TTC549 (cell line): Measurements from ENCODE around the gene CALD1.

ENCODE experiments used
- FAIRE-seq: peaks from 2 replicates; lab custom pipeline; 2012; peaks lifted over from hg19 to GRCh38; lab: Jason Lieb, UNC

CALD1 gene

DNA sequence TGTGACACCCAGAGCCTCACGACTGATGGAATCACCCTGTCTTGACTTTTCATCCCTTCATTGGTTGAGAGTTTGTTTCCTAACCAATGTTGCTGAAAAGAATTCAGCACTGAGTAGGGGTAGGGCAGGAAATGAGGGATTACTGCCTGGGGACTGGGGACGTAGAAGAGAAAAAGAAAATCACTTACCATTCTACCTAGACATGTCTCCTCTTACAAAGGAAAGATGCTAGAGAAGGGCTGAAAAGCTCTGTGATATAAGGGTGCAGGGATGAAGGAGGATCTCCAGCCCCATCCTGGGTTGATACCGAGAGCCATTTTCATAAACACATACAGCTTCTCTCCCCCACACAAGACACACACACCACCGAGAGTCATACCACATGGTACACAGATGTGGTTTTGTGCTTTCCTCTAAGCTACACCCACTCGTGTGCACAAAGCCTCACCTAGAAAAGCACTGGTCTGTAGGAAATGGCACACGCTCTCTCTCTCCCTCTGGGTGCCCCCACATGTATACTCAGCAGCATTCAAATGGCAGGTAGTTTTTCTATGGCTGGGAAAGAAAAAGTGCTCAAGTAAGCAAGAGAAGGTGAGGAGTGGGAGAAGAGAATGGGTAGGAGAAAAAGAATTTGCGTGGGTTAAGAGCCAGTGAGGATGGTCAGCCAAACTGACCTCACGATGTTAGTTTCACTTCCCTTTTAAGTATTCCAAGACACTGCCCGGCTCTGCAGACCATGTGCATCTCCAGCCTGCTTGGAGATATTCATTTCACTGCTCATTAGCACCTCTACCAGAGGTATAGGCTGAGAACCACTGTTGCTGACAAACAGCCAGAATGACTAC lies 85.8 kb downstream of the CALD1 start:
- FAIRE-seq: no peak

DNA sequence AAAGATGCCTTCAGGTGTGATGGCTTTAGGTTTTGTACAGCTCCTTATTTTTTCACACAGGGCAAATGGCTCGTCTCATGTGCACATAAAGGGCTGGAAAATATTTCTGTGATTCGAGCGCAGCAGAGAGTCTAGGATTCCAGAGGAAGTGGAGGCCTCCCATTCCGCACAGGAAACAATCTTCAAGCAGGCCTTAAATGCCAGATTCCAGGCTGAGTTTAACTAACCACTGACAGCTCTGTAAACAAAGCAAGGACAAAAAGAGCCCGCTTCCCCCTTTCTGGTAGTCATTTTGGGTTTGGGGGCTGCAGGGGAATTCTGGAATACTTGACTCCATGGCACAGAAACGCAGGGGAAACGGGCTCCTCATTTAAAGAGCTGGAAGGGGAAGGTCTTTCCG lies 87.2 kb downstream of the CALD1 start:
- no peak for FAIRE-seq

DNA sequence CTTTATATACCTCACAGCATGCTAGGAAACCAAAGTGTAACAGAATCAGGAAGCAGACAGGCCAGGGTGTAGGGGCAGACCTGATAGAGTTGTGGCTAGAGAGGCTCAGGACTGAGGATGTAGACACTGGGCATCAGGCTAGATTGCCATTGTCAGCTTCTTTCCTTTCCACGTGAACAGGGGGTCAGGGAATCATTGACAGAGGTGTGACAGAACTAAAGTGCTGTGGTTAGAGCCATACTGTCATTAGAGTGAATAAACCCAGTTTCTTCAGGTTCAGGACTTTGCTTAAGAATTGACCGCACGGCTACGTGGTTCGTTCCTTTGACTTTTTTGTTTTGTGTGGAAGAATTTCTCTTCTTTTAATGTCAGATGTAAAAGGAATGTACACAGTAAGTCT lies 90.7 kb downstream of the CALD1 start:
- FAIRE-seq: no peak

- FAIRE-seq: no peak
These were observed 91.3 kb downstream of the CALD1 start for GRCh38 chr7:134870781-134871180.

- no peak for FAIRE-seq
These were observed 93.8 kb downstream of the CALD1 start for GRCh38 chr7:134873253-134873652.

- no peak for FAIRE-seq
These were observed 95.0 kb downstream of the CALD1 start for GRCh38 chr7:134874407-134874806.

DNA sequence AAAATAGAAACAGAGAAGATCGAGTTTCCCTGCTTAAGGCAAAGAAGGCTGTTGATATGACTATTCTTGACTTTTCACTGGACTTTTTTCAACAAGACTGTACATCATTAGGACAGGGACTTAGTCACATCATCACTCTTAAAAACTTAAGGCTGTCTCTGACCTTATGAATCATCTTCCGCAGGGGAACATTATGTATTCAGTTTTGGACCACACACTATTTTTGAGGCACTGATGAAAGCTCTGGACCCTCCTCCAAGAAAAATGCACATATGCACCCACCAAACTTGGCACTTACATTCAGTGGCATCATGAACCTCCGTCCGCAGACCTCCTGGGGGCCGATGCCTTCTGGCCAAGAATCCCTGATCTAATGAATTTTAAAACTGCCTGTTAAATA lies 96.4 kb downstream of the CALD1 start:
- no peak for FAIRE-seq

DNA sequence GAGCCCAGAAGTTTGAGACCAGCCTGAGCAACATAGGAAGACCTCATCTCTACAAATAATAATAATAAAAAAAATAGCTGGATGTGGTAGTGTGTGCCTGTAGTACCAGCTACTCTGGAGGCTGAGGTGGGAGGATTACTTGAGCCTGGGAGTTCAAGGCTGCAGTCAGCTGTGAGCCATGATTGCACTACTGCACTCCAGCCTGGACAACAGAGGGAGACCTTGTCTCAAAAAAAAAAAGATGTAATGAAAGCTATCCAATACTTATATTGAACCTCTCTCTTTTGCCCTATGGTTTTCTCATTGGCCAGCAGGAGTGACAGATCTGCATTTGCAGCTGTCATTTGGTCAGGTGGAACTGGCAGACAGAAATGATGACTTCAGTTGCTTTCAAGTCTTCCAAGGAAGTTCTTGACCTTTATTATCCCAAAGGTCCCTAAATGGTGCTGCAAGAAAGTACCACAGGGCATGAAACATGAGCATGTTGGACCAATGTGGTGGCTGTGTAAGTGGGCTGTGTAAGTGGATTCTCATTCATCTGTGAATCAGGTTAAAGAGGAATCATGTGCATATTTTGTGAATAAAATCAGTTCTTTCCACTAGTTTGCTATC lies 99.4 kb downstream of the CALD1 start:
- FAIRE-seq: no peak

DNA sequence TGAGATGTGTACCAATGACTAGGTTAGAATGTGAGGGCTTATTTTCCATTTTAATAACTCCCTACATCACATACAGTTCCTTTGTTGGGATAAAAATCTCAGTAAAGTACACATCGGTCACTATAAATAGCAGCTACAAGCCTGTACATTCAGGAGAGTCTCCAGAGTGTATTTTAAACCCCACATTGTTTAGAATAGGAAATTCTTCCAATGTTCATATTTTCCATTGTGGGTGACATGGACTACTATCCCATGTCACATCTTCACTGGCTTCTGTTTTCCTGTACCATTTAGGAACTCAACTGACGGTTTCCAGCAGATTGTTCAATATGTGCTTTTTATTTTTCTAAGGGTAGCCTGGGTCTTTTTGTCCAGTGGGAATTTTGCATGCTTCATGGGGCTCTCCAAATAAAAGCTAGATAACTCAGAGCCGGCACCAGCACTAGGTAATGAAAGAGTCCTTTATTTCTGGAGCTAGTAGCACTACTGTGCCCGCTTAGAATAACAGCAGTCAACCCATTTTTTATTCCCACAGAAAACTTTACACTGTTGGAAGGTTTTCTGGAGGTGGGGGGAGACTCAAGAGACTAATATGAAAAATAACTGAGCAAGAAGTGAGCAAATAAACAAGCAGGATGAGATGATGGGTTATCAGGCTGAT lies 100.5 kb downstream of the CALD1 start:
- no peak for FAIRE-seq

DNA sequence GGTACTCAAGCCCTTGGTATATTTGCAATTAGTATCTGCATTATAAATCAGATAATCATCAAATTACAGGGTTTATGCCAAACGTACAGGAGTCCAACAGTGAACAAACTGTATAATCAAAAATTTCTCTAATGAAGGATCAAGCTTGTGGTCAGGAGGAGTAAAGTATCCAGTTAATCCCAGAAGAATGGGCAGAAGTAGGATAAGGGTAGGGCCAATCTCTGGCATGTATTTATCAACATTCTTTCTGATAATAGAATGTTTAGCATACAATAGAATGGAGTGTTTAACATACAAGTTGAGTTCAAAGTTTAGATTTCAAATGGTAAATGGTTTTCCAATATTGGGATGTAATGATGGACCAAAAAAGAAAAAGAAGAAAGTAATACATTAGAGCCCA lies 103.0 kb downstream of the CALD1 start:
- FAIRE-seq: no peak

DNA sequence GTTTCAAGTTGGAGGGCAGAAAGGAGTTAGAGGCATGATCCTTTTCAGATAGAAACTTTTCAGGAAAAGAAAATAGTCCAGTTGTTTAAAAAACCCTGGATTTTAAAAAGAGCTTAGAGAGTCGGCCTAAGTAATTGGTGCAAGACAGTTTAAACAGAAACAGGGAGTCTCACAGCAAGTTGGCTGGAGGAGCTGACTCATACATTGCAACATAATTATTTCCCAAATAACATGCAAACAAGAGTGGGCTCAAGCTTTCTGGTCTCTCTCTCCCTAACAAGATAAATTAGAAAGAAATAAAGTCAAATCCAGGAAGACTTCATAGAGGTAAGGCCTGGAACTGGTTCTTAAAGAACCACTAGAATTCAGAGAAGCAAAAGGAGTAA lies 106.5 kb downstream of the CALD1 start:
- no peak for FAIRE-seq

DNA sequence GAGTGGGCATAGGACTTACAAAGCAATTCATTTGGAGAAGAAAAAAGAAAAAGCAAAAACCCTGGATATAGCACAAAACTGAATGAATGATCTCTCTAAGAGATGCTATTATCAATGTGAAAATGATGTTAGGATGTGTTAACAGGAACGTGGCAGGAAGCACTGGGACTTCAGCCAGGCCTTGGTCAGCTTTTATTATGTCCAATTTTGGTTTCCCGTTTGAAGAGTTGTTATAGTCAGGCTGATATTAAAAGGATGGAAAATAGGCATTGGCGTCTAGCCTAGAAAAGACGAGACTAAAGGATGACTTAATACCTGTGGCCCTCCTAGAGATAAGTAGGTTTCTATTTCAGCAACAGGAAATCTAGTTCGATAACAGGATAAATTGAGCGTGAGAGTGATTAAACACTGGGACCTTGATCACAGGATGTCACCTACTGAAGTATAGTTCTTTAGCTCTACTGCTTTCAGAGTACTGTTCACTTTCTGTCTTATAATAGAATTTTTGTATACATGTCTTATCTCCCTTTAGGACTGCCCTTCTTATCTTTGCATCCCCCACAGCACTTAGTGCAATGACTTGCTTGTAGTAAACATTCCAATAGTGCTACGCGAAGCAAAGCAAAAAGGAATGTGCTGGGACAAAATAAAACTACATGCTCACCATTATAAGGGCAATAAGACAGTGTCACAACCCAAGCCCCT lies 107.1 kb downstream of the CALD1 start:
- no peak for FAIRE-seq

- no peak for FAIRE-seq
These were observed 108.1 kb downstream of the CALD1 start for GRCh38 chr7:134887523-134887922.

DNA sequence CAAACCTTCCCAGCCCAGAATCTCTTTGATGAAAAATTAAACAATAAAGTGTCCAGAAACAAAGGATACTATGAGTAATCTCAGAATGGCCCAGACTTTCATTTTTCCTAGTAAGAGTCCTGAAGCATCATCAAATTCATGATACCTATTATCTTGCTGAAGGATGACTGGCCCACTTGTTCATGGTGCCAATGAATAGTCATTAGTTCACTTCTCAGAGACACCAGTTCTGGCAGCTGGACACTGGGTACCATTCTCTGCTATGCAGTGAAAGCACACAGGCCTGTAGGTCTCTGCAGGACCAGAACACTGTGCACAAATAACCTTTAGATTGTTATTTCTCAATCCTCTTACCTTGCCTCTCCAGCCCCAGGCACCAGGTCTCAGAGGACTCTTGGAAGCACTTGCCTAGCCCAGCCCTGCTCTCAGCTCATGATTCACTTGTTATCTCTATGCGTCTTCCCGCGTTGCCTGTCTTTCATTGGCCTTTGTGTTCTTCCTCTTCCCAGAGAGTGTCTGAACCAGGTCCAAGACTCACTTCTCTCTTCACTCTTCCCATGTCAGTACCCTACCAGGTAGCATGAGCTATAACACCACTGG lies 108.8 kb downstream of the CALD1 start:
- FAIRE-seq: no peak

GRCh38 chr7:134890246-134891240 lies 111.1 kb downstream of the CALD1 start:
- FAIRE-seq: no peak

DNA sequence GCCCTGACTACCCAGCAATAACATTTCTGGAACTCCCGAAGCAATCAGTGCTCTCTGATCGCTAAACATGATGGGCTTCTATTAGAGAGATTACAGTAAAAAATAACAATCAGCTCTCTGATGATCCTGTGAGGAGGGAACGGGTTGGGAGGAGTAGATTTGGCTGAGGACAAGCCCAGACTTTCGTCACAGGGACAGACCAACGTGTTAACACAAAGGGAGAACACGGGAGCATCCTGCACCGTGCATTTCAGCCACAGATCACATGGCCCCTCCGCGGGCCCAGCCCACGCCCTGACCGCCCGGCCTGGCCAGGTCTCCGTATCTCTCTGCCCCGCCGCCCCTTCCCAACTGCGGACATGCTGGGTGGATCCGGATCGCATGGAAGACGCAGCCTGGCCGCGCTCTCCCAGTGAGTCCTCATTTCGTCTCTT lies 111.8 kb downstream of the CALD1 start:
- FAIRE-seq: peak; percentile 41

DNA sequence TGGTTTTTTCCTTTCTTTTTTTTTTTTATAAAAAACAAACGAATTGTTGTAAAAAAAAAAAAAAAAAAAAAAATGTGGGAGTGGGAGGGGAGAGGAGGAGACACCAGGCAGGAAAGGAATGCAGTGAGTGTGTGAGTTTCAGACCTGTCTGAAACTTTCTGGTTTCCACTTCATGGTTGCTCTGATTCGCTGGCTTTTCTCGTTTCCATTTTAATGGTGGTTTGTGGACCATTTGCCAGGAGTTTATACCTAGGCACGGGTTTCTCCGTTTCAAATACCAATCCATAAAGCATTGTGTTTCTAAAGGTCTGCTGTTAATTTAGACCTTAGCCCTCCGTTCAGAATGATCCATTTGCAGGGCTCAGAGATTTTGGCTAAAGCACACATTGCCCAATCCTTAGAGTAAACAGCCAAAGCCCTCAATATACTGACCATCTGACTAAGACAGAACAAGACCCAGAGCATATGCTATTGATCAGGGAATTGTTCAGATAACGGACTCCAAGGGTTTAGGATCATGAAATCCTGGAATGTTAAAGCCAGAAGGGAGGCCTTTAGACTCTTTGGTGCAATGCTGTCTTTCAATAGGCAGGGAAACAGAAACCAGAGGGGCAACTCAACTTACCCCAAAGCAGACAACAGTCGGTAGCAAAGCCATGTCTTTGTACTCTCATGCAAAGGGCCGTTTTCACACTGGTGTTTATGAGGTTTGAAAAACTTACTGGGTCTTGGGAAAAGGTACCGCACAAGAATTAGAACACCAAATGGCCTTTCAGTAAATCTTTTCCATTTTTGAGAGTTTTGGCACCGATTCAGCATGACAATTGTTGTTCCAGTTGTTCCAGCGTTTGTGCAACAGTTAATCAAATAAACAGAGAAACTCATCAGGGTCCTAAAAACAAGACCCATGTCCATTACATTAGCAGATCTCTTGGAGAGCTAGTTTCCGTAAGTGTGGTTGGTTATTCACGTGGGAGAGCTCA lies 112.6 kb downstream of the CALD1 start:
- FAIRE-seq: no peak

DNA sequence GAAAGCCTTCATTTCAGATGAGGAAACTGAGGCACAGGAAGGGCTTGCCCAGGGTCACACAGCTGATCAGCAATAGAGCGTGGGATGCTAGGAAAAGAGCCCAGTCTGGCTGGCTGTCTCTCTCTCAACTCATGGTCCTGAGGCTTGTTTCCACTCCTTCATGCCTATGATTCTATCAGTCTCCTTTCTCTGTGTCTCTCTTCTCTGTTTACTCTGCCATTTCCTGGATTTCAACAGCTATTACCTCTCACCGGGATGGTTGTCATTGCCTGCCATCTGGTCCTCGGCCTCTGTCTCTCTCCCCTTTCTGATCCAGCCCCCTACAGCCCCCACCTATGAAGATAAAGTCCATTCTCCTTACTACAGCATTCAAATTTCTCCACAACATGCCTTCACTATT lies 113.5 kb downstream of the CALD1 start:
- FAIRE-seq: no peak

- FAIRE-seq: no peak
These were observed 114.5 kb downstream of the CALD1 start for GRCh38 chr7:134893920-134894319.

DNA sequence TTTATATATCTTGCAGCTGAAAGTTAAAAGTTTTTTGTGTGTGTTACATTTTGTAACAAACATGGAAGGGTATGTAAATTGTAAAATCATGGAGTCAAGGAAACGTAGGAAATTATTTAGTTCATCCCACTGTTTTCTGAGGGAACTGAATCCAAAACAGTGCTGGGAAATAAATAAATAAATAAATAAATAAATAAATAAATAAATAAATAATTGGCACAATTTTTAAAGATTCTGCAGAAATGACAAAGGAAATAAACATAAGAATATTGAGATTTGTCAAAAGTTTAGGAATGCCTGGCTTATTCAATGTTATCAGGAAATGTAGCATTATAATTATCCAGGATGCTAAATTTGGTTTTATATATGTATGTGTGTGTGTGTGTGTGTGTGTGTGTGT lies 115.5 kb downstream of the CALD1 start:
- no peak for FAIRE-seq
